Gastrocnemius medialis (tissue), 4 donors: ENCODE results near the gene SMIM31. TPM values are rescaled to one million over a fixed set of nuclear protein-coding genes. Genes with fewer than 3 reads are reported as not detected.

Experiments used
- ATAC-seq, 2 donors: fragments of 150-250 bp; one replicate each; pipeline ENCODE4 v1.9.1; 2016
- DNase-seq, 2 donors: peaks; one replicate each; pipeline ENCODE4 v3.0.0-alpha.2; 2019
- H3K27ac ChIP-seq, 4 donors: fragments of 200-600 bp; sonication (generic); 1 replicate in 1 of 4; 2 replicates in 3 of 4; pipeline ENCODE4 v1.5.1; 2016 to 2018; ENCODE audit warnings: mild to moderate bottlenecking in 2 of 4, moderate library complexity in 1 of 4
- H3K27me3 ChIP-seq, 3 donors: fragments of 200-600 bp; sonication (generic) in 2 of 3; 1 replicate in 1 of 3; 2 replicates in 2 of 3; pipeline versions ENCODE4 v1.5.1 to v1.6.0; 2016 to 2019; ENCODE audit warnings: mild to moderate bottlenecking in 1 of 3, moderate library complexity in 1 of 3
- H3K36me3 ChIP-seq, 2 donors: fragments of 200-600 bp; sonication (generic) in 1 of 2; one replicate each; pipeline ENCODE4 v1.5.1; 2017 to 2018
- H3K4me1 ChIP-seq, 2 donors: fragments of 200-600 bp; sonication (generic) in 1 of 2; one replicate each; pipeline ENCODE4 v1.5.1; 2016 to 2017; ENCODE audit warnings: mild to moderate bottlenecking in 2 of 2
- H3K4me3 ChIP-seq, 4 donors: fragments of 200-600 bp; sonication (generic) in 3 of 4; 1 replicate in 1 of 4; 2 replicates in 3 of 4; pipeline ENCODE4 v1.5.1; 2016 to 2019; ENCODE audit warnings: mild to moderate bottlenecking in 2 of 4
- H3K9me3 ChIP-seq, 3 donors: fragments of 200-600 bp; sonication (generic) in 2 of 3; 1 replicate in 1 of 3; 2 replicates in 2 of 3; pipeline ENCODE4 v1.5.1; 2016 to 2019
- POLR2A ChIP-seq, 2 donors: fragments of 450-650 bp; IDR thresholded peaks; one replicate each; pipeline ENCODE4 v1.6.1; 2017; ENCODE audit warnings: antibody characterized with exemption in 2 of 2, mild to moderate bottlenecking in 2 of 2, moderate library complexity in 2 of 2
- in situ Hi-C, 4 donors: fragments of 200-750 bp; cut with MboI; loops; one replicate each; pipeline versions ENCODE4 v1.15.0 to v1.8.0; 2017; ENCODE audit warnings: low sequenced_read_pairs in 4 of 4
- intact Hi-C: fragments of 100-400 bp; cut with DNase I; formaldehyde crosslinking; loops from one replicate; pipeline ENCODE4 v1.15.1; 2023; ENCODE audit warnings: low total_unique reads
- total RNA-seq, 4 donors: library from RNA; depleted of rRNA; stranded (reverse); fragments of >200 nt; gene quantifications; one replicate each; pipeline versions ENCODE4 v1.1.0 to v1.2.3, GENCODE V29; 2016
- TF ChIP-seq, protein P1 (sequence below), 5 experiments: fragments of 450-650 bp in 3 of 5; fragments of 200-600 bp in 2 of 5; sonication (generic) in 2 of 5; IDR thresholded peaks in 4 of 5; conservative IDR thresholded peaks in 1 of 5; 1 replicate in 4 of 5; 2 replicates in 1 of 5; pipeline ENCODE4 v1.5.1; 2016 to 2019; ENCODE audit warnings: antibody characterized with exemption in 5 of 5, mild to moderate bottlenecking in 3 of 5, moderate library complexity in 3 of 5

SMIM31 gene
- total RNA-seq, 4 donors from 2014 or later = not detected

DNA sequence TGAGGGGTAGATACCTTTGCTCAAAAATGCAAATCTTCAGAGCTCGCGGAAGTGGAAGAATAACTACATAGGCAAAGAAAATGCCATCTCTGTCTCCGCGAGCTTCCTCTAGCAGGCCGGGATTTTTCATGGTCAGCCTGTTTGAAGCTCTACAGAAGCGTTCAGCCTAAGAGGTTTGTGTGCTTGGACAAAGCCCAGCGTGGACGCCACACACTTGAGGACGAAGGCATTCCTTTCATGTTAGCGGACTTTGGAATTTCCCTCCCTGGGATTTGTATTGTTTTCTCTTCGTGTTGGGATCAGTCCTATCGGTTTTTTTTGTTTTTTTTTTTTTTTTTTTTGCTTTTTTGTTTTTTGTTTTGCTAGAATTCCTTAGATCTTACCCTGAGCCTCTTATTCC, 53.7 kb downstream of the SMIM31 start:
- Histone ChIP-seq H3K4me3 (no peak overlapping the region), H3K27me3 (no peaks in the 10 kb centered on the region), H3K27ac (no peak overlapping the region), H3K36me3 (no peaks in the 10 kb centered on the region), H3K4me1 (no peaks in the 10 kb centered on the region), H3K9me3 (no peaks in the 10 kb centered on the region)
- TF ChIP-seq POLR2A (IDR thresholded peaks at IDR 0.05) = no peak
- TF ChIP-seq, protein P1, sequence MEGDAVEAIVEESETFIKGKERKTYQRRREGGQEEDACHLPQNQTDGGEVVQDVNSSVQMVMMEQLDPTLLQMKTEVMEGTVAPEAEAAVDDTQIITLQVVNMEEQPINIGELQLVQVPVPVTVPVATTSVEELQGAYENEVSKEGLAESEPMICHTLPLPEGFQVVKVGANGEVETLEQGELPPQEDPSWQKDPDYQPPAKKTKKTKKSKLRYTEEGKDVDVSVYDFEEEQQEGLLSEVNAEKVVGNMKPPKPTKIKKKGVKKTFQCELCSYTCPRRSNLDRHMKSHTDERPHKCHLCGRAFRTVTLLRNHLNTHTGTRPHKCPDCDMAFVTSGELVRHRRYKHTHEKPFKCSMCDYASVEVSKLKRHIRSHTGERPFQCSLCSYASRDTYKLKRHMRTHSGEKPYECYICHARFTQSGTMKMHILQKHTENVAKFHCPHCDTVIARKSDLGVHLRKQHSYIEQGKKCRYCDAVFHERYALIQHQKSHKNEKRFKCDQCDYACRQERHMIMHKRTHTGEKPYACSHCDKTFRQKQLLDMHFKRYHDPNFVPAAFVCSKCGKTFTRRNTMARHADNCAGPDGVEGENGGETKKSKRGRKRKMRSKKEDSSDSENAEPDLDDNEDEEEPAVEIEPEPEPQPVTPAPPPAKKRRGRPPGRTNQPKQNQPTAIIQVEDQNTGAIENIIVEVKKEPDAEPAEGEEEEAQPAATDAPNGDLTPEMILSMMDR (IDR thresholded peaks at IDR 0.05 in 4 of 5, conservative IDR thresholded peaks at IDR 0.05 in 1 of 5) = no peak
- DNase-seq (no peak), ATAC-seq (no peak)
- intact Hi-C loops = no loop called here
- in situ Hi-C loops = no loop called here

DNA sequence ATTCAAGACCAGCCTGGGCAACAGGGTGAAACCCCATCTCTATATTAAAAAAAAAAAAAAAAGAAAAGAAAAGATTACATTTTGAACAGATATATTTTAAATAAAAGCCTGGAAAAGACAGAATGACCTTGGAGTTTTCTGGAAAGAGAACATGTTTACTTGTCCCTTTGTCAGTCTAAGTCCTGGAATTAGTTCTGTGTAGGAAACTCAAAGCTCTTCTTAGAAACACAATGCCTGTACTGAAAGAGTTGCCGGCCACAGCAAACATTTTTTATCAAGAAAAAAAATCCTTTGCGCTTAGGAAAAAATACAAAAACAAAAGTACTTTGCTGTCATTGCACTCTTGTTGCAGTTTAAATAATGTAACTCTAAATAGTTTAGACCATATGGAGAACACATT, 59.6 kb downstream of the SMIM31 start:
- no peak overlapping the region for H3K4me3 ChIP-seq
- H3K27ac ChIP-seq = no peak overlapping the region
- no peaks in the 10 kb centered on the region for H3K36me3 ChIP-seq
- ATAC-seq (no peak), DNase-seq (no peak)
- no peaks in the 10 kb centered on the region for H3K9me3 ChIP-seq
- H3K4me1 ChIP-seq = no peaks in the 10 kb centered on the region
- intact Hi-C loops = no loop called here
- in situ Hi-C loops = no loop called here
- H3K27me3 ChIP-seq = no peaks in the 10 kb centered on the region
- TF ChIP-seq POLR2A (IDR thresholded peaks at IDR 0.05) = no peak

DNA sequence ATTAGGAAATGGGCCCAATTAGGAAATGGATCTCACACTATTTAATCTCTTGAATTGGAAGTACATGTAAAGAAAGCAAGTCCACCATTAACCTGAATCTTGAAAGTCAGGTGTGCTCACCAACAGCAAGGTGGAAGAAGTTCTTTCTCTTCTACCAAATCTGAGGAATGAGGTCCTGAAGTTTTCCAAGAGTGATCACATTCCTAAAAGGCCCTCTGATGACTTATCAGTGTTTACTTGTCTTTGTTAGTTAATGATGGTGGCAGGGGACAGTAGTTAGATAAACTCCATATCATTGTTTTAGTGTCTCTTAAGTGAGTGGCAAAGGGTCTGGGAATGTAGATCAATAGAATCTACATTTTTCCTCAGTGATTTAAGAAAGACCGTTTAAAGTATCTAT, 61.8 kb downstream of the SMIM31 start:
- no peak for ATAC-seq
- Histone ChIP-seq H3K27ac (no peak overlapping the region), H3K27me3 (no peaks in the 10 kb centered on the region), H3K36me3 (no peaks in the 10 kb centered on the region), H3K9me3 (no peaks in the 10 kb centered on the region), H3K4me3 (no peak overlapping the region), H3K4me1 (no peaks in the 10 kb centered on the region)
- in situ Hi-C loops = no loop called here
- DNase-seq = no peak
- TF ChIP-seq POLR2A (IDR thresholded peaks at IDR 0.05) = no peak
- TF ChIP-seq, protein P1 (IDR thresholded peaks at IDR 0.05 in 4 of 5, conservative IDR thresholded peaks at IDR 0.05 in 1 of 5) = no peak
- intact Hi-C loops = no loop called here

DNA sequence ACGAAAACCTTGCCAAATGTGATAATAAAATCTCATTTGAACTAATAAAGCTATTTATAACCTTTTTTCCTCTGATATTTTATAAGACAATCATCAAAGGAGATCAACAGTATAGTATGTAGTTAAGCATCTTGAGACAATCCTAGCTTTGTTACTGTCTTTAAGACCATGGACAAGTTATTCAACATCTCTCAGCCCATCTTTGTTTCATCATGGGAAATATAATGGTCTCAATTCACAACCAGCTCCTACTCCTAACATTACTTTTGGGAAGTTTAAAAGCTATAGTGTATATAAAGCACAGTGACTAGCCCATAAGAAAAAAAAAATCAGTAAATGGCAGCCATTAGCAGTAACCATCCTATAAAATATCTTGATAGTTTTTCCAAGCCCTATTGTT, 65.4 kb downstream of the SMIM31 start:
- no peak overlapping the region for H3K27ac ChIP-seq
- H3K36me3 ChIP-seq = no peaks in the 10 kb centered on the region
- intact Hi-C loops = no loop called here
- no peak overlapping the region for H3K4me3 ChIP-seq
- TF ChIP-seq POLR2A (IDR thresholded peaks at IDR 0.05) = no peak
- TF ChIP-seq, protein P1 (IDR thresholded peaks at IDR 0.05 in 4 of 5, conservative IDR thresholded peaks at IDR 0.05 in 1 of 5) = no peak
- in situ Hi-C loops = no loop called here
- H3K4me1 ChIP-seq = no peaks in the 10 kb centered on the region
- no peak for DNase-seq
- ATAC-seq = no peak
- no peaks in the 10 kb centered on the region for H3K9me3 ChIP-seq
- H3K27me3 ChIP-seq = no peaks in the 10 kb centered on the region

DNA sequence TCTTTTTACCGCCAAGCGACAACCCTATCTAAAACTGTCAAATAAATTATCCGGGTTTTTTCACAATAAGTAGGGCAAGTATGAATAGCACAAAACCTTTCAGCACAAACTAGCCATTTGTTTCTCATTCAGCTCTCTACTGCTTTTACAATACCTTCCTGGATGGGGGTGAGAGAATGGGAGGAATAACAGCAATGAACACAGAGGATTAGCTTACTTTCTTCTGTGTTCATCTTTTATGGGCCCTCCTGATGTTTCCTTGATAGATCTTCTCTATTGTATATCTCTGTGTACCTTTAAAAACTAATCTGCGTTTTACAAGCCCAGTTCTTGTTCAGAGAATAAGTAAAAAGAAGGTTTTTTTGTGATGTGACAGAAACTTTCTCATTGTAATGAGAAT, 67.8 kb downstream of the SMIM31 start:
- Histone ChIP-seq H3K36me3 (no peaks in the 10 kb centered on the region), H3K9me3 (no peaks in the 10 kb centered on the region), H3K27me3 (no peaks in the 10 kb centered on the region), H3K27ac (no peak overlapping the region), H3K4me3 (no peak overlapping the region), H3K4me1 (no peaks in the 10 kb centered on the region)
- intact Hi-C loops = no loop called here
- TF ChIP-seq POLR2A (IDR thresholded peaks at IDR 0.05) = no peak
- TF ChIP-seq, protein P1 (IDR thresholded peaks at IDR 0.05 in 4 of 5, conservative IDR thresholded peaks at IDR 0.05 in 1 of 5) = no peak
- in situ Hi-C loops = no loop called here
- DNase-seq = no peak
- no peak for ATAC-seq
